GM19035 (cell line): ENCODE data around the gene DNALI1.
A peak's percentile ranks its signal among the peaks of the same experiment; 100 is the strongest.
"Not testable (repeated sequence)": the region's sequence is repeated elsewhere in the genome, so short reads cannot be mapped to it uniquely, and the experiment has no call there.

ENCODE experiments used
- ATAC-seq: cut with Tn5 transposase; IDR thresholded peaks from one replicate; pipeline ENCODE4 v1.9.1; 2021; ENCODE audit not compliant: unreplicated experiment

Gene DNALI1

DNA sequence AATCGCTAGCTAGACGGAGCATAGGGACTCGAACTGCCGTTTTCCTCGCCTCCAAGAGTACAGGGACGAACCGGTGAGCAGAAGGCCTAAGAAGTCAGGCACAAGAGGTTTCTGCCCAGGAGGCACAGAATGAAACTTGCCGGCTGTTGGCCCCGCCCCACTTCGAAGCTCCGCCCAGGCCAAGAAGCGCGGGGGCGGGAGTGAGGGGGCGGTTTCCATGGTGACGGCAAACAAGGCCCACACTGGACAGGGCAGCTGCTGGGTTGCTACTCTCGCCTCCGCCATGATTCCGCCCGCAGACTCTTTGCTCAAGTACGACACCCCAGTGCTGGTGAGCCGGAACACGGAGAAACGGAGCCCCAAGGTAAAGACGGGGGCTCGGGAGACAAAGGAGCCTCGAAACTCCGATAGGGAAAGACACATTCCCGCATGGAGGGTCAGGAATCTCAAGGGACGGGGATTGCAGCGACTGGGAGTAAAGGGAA lies at the start of gene DNALI1:
Gene DNALI1, plus strand, starts transcription at position 229 of the 485 bp plus-strand sequence. Its CDS starts 55 bp downstream, at position 284.
- no peak for ATAC-seq

GRCh38 chr1:37509181-37509580 lies 47.6 kb upstream of the DNALI1 start:
- no peak for ATAC-seq

GRCh38 chr1:37513795-37514349 lies 42.9 kb upstream of the DNALI1 start:
- peak; percentile 33 for ATAC-seq

DNA sequence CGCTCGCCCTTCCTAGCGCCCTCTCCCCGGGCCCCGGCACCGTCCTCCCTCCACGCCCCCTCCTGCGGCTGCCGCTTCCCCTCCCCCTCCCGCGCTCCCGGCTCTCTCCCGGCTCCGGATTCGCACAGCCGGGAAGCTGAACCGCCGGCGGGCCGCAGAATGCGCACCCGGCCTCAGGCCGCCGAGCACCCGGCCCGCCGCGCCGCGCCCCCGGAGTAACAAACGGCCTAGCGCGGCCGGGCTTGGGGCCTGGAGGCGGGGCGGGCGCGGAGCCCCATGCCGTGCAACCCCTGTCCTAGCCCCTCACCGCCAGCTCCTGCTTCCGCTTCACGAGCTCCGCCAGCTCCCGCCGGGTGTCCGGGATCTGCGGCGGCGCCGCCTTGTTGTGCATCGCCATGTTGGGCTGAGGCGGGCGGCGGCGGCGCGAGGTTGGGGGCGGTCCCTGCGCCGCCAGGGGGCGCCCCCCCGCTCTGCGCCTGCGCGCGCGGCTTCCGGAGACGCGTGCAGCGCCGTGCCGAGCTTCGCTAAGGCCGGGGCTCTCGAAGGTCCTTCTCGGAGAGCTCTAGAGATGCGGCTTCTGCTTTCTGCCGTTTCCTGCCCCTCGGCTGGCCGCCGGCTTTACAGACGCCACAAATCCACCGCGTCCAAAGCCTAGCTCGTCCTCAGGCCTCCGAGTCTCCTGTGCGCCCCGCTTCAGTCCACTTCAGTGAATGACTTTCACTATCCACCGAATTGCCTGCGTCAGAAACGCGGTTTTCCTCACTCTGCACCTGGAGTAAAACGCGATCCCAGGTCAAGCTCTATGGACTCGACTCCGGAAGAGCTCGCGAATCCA lies 42.2 kb upstream of the DNALI1 start, which contains the start of gene MEAF6:
Gene MEAF6, minus strand, starts transcription at position 417 of the 835 bp plus-strand sequence. Its CDS starts 20 bp downstream, at position 397.
- peak; percentile 86 for ATAC-seq

DNA sequence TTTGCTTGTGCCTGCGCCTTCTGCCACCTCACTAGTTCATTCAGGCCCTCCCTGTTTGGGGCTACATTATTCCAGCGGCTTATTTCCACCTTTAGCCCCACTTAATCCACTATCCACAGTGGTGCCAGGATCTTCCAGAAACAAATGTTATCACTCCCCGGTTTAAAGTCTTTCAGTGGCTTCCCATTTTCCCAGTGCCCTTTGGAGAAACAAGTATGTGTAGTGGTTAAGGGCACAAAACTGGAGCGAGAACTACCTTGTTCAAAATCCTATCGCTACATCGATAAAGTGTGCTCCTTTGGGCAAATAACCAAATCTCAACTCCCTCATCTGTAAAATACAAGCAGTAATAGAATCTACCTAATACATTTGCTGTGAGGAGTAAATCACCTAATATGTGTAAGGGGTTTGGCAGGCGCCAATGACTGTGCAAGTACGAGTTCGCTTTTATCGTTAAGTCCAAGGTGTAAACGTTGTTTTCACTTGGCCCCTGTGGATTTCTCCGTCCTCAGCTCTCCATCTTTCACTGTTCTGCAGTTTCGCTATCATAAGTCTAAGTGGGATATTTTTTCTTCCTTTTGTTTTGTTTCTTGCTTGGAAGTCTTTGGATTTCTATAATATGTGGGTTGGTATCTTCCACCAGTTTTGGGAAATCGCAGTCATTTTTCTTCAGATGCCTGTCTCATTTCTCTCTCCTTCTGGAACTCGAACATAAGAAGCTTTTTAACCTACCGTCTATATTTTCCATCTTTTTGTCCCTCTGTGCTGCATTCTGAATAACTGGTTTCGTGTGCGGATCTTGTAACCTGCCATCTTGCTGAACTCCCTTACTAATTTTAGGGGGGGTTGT lies 41.3 kb upstream of the DNALI1 start:
- no peak for ATAC-seq

- ATAC-seq = no peak
These were observed 39.2 kb upstream of the DNALI1 start for GRCh38 chr1:37517569-37517968.

- not testable (repeated sequence) for ATAC-seq
These were observed 38.5 kb upstream of the DNALI1 start for GRCh38 chr1:37518241-37518640.

- ATAC-seq = not testable (repeated sequence)
These were observed 37.8 kb upstream of the DNALI1 start for GRCh38 chr1:37518929-37519328.

DNA sequence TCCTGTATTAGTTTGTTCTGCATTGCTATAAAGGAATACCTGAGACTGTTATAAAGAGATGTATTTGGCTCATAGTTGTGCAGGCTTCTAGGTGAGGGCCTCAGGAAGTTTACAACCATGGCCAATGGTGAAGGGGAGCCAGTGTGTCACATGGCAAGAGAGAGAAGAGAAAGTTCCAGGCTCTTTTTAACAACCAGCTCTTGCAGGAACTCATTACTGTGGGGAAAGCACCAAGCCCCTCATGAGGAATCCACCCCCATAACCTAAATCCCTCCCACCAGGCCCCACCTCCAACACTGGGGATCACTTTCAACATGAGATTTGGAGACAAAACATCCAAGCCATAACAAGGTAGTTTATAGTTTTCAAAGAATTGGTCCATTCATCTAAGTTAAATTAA lies 37.1 kb upstream of the DNALI1 start:
- no peak for ATAC-seq

DNA sequence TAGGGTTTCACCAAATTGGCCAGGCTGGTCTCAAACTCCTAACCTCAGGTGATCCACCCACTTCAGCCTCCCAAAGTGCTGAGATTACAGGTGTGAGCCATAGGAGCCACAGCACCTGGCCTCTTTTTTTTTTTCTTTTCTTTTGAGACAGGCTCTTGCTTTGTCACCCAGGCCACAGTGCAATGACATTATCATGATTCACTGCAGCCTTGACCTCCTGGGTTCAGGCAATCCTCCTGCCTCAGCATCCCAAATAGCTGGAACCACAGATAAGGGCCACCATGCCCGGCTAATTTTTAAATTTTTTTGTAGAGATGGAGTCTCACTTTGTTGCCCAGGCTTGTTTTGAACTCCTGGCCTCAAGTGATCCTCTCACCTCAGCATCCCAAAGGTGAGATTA lies 26.9 kb upstream of the DNALI1 start:
- ATAC-seq = not testable (repeated sequence)

DNA sequence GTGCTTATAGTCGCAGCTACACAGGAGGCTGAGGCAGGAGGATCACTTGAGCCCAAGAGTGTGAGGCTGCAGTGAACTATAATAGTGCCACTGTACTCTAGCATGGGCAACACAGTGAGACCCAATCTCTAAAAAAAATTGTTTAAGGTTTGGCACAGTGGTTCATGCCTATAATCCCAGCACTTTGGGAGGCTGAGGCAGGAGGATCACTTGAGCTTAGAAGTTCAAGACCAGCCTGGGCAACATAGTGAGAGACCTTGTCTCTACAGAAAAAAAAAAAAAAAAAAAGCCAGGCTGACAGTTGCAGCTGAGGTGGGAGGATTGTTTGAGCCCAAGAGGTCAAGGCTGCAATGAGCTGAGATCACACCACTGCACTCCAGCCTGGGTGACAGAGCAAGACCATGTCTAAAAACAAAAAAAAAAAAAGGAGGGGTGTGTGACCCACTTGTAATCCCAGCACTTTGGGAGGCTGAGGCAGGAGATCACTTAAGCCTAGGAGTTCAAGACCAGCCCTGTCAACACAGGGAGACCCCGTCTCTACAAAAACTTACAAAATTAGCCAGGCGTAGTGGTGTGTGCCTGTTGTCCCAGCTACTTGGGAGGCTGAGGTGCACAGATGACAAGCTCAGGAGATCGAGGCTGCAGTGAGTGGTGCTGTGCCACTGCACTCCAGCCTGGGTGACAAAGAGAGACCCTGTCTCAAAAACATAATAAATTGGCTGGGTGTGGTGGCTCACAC lies 24.2 kb upstream of the DNALI1 start:
- not testable (repeated sequence) for ATAC-seq

GRCh38 chr1:37533317-37534093 lies 23.2 kb upstream of the DNALI1 start:
- ATAC-seq = no peak

DNA sequence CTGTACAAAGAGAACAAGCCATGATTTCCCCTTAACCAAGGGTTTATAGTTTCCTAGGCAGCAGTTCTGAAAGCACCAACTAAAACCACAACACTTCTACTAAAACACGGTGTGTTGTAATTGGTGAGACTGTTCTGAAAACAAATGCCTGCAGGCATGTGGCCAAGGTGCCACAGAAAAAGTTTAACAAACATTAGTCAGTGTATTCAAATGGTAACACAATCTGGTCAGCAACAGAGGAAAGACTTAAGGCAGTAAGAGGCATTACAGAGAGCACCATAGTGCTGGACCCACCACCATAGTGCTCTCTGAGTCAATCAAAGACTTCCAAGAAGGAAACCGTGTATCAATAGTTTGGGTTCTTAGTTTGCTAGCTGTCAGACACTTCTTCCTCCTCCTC lies 19.4 kb upstream of the DNALI1 start:
- no peak for ATAC-seq

DNA sequence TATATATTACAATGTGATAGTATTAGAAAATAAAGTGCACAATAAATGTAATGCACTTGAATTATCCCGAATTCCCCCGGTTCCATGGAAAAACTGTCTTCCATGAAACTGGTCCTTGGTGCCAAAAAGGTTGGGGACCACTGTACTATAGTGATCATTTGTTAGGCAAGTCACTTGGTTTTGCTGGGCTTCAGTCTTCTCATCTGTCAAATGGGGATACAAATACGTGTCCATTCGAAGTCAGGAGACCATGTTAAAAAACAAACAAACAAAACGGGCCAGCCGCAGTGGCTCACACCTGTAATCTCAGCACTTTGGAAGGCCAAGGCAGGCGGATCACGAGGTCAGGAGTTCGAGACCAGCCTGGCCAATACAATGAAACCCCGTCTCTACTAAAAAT lies 17.6 kb upstream of the DNALI1 start:
- ATAC-seq = not testable (repeated sequence)

DNA sequence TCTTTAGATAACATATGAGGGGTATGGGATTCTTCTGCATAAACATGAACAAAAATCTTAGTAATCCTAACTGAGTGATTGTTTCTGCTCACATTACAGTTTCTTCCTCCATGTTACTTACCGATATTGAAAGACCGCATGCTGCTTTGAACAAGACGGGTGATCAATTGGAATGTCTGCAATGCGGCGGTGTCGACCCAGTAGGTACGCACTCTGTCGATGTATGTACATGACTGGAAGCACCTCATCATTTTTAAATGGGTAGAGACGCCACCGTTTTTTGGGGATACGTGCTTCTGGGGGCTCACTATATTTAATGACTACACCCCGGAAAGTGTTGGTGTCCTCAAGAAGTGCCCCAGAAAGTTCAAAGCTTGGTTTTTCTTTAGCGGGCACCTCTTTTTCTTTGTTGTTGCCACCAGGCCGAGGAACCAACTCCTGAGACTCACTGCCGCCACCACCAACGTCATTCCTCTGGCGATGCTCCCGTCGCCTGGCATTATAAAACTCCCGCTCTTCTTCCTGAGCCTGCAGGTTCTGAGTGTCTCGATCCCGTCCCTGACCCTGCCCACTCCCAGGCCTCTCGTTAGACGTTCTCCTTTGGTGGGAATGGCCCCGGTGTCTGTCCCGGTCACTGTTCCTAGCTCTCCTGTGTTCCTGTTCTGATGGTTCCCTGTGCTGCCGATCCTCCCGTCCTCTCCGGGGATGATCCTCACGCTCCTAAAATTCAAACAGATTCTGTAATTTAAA lies 16.5 kb upstream of the DNALI1 start:
- ATAC-seq = no peak

- no peak for ATAC-seq
These were observed 12.2 kb upstream of the DNALI1 start for GRCh38 chr1:37544530-37544929.

GRCh38 chr1:37545019-37545418 lies 11.7 kb upstream of the DNALI1 start:
- no peak for ATAC-seq

- ATAC-seq = no peak
These were observed 7.4 kb upstream of the DNALI1 start for GRCh38 chr1:37549341-37549740.

DNA sequence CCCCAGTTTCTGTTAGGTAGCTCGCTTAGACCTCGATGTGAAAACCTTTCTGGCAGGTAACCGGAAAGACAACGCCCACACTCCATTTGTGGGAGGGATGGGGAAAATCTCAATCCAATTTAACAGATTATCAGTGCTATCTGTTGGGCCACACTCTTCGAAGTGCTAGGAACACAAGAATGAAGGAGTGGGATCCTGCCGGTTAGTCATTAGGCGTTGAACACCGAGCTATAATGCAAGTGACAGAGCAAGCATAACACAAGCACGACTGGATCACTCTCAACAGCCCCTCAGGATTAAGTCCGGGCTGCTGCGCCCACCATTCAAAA lies 3.2 kb upstream of the DNALI1 start:
- ATAC-seq = no peak
